GM21381 (cell line): Measurements from ENCODE around the gene GSC2.

Experiments
- ATAC-seq: cut with Tn5 transposase; IDR thresholded peaks from one replicate; pipeline ENCODE4 v1.9.1; 2021; ENCODE audit warnings: mild to moderate bottlenecking, moderate library complexity; ENCODE audit not compliant: unreplicated experiment

GSC2 gene

GRCh38 chr22:19136915-19137314 lies 13.2 kb downstream of the GSC2 start:
- no peak for ATAC-seq

GRCh38 chr22:19134874-19135273 lies 15.2 kb downstream of the GSC2 start:
- ATAC-seq = no peak

GRCh38 chr22:19134176-19134831 lies 15.8 kb downstream of the GSC2 start:
- no peak for ATAC-seq

- ATAC-seq = no peak
These were observed 16.5 kb downstream of the GSC2 start for GRCh38 chr22:19133561-19133960.

- ATAC-seq = no peak
These were observed 17.2 kb downstream of the GSC2 start for GRCh38 chr22:19132693-19133400.

GRCh38 chr22:19132153-19132552 lies 17.9 kb downstream of the GSC2 start:
- ATAC-seq = no peak

- ATAC-seq = no peak
These were observed 18.4 kb downstream of the GSC2 start for GRCh38 chr22:19131685-19132015.

GRCh38 chr22:19130959-19131684 lies 19.0 kb downstream of the GSC2 start, which contains the start of gene TSSK2:
Gene TSSK2 (plus strand): TSS chr22:19131308. CDS start chr22:19131400, 92 bp downstream.
- ATAC-seq = no peak

- ATAC-seq = no peak
These were observed 20.2 kb downstream of the GSC2 start for GRCh38 chr22:19129871-19130270.

GRCh38 chr22:19128946-19129727 lies 21.0 kb downstream of the GSC2 start:
- no peak for ATAC-seq

- ATAC-seq = no peak
These were observed 22.1 kb downstream of the GSC2 start for GRCh38 chr22:19128009-19128401.

GRCh38 chr22:19127329-19128008 lies 22.6 kb downstream of the GSC2 start:
- no peak for ATAC-seq

GRCh38 chr22:19126309-19127273 lies 23.5 kb downstream of the GSC2 start:
- no peak for ATAC-seq

- no peak for ATAC-seq
These were observed 24.4 kb downstream of the GSC2 start for GRCh38 chr22:19125474-19126308.

GRCh38 chr22:19125011-19125410 lies 25.1 kb downstream of the GSC2 start:
- no peak for ATAC-seq

- no peak for ATAC-seq
These were observed 25.7 kb downstream of the GSC2 start for GRCh38 chr22:19124377-19124776.

- no peak for ATAC-seq
These were observed 26.2 kb downstream of the GSC2 start for GRCh38 chr22:19123936-19124335.

- no peak for ATAC-seq
These were observed 27.2 kb downstream of the GSC2 start for GRCh38 chr22:19122752-19123492.
